ENCODE data around the gene TMEM191C.
"Not testable (repeated sequence)": the region's sequence is repeated elsewhere in the genome, so short reads cannot be mapped to it uniquely, and the experiment has no call there.

TMEM191C gene

GRCh38 chr22:21472984-21473383, 5.8 kb downstream of the TMEM191C start:
- not testable (repeated sequence) for H4K20me1 ChIP-seq (ENCODE audit: low read depth, low read length); H3K4me3 ChIP-seq (ENCODE audit: insufficient read depth, low read length, poor library complexity, severe bottlenecking); H3K9ac ChIP-seq (ENCODE audit: low read length); H3K36me3 ChIP-seq (ENCODE audit: low read length); H3F3A ChIP-seq (ENCODE audit: insufficient read depth); H3K27ac ChIP-seq (ENCODE audit: low read depth, low read length); H3K9me3 ChIP-seq (ENCODE audit: insufficient read depth, low read length); H2AFZ ChIP-seq (ENCODE audit: low read depth, low read length, severe bottlenecking); H3K4me2 ChIP-seq (ENCODE audit: low read depth, low read length, poor library complexity, severe bottlenecking); H3K27me3 ChIP-seq (ENCODE audit: low read length); H3K79me2 ChIP-seq (ENCODE audit: insufficient read depth, low read length); H3K9me2 ChIP-seq (replicated peaks; ENCODE audit: insufficient read depth, low read length)

GRCh38 chr22:21473664-21474063, 6.5 kb downstream of the TMEM191C start:
- not testable (repeated sequence) for H3K9me3 ChIP-seq (ENCODE audit: insufficient read depth, low read length); H2AFZ ChIP-seq (ENCODE audit: low read depth, low read length, severe bottlenecking); H4K20me1 ChIP-seq (ENCODE audit: low read depth, low read length); H3K27ac ChIP-seq (ENCODE audit: low read depth, low read length); H3K9me2 ChIP-seq (replicated peaks; ENCODE audit: insufficient read depth, low read length); H3K4me3 ChIP-seq (ENCODE audit: insufficient read depth, low read length, poor library complexity, severe bottlenecking); H3K79me2 ChIP-seq (ENCODE audit: insufficient read depth, low read length); H3K27me3 ChIP-seq (ENCODE audit: low read length); H3F3A ChIP-seq (ENCODE audit: insufficient read depth); H3K9ac ChIP-seq (ENCODE audit: low read length); H3K4me2 ChIP-seq (ENCODE audit: low read depth, low read length, poor library complexity, severe bottlenecking); H3K36me3 ChIP-seq (ENCODE audit: low read length)

- H3F3A ChIP-seq (ENCODE audit: insufficient read depth); H3K9me2 ChIP-seq (replicated peaks; ENCODE audit: insufficient read depth, low read length); H3K79me2 ChIP-seq (ENCODE audit: insufficient read depth, low read length); H3K4me2 ChIP-seq (ENCODE audit: low read depth, low read length, poor library complexity, severe bottlenecking); H3K9ac ChIP-seq (ENCODE audit: low read length); H3K27ac ChIP-seq (ENCODE audit: low read depth, low read length); H2AFZ ChIP-seq (ENCODE audit: low read depth, low read length, severe bottlenecking); H4K20me1 ChIP-seq (ENCODE audit: low read depth, low read length); H3K9me3 ChIP-seq (ENCODE audit: insufficient read depth, low read length); H3K27me3 ChIP-seq (ENCODE audit: low read length); H3K4me3 ChIP-seq (ENCODE audit: insufficient read depth, low read length, poor library complexity, severe bottlenecking); H3K36me3 ChIP-seq (ENCODE audit: low read length): not testable (repeated sequence)
These were observed 16.9 kb downstream of the TMEM191C start for GRCh38 chr22:21484039-21484438.

GRCh38 chr22:21487723-21488122, 20.5 kb downstream of the TMEM191C start:
- H3K27ac ChIP-seq (ENCODE audit: low read depth, low read length); H3K79me2 ChIP-seq (ENCODE audit: insufficient read depth, low read length); H3K9me3 ChIP-seq (ENCODE audit: insufficient read depth, low read length); H3K36me3 ChIP-seq (ENCODE audit: low read length); H3F3A ChIP-seq (ENCODE audit: insufficient read depth); H3K27me3 ChIP-seq (ENCODE audit: low read length); H3K9me2 ChIP-seq (replicated peaks; ENCODE audit: insufficient read depth, low read length); H3K4me3 ChIP-seq (ENCODE audit: insufficient read depth, low read length, poor library complexity, severe bottlenecking); H3K9ac ChIP-seq (ENCODE audit: low read length); H3K4me2 ChIP-seq (ENCODE audit: low read depth, low read length, poor library complexity, severe bottlenecking); H2AFZ ChIP-seq (ENCODE audit: low read depth, low read length, severe bottlenecking); H4K20me1 ChIP-seq (ENCODE audit: low read depth, low read length): not testable (repeated sequence)

DNA sequence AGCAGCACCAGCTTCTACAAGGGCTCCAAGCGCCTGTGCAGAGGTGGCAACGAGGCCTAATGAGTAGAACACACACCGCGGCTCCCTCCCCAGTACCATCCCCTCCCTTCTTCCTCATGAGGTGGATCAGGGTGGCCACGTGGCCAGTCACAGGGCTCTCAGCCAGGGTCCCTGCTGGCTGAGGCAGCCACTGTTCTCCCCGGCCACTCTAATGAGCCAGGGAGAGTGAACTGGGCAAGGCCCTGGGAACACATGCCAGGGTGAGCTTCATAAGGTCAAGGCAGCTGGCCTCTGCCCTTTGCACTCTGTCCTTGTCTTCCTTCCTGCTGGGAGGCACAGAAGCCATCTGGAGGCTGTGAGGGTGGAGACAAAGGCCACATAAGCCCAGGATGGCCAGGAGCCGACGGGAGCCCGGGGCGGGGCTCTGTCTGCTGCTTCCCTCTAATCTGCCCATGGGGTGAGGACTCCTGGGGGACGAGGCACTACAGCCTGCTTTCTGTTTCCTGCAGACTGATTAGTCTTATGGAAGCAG, 22.0 kb downstream of the TMEM191C start:
- not testable (repeated sequence) for H3K9me2 ChIP-seq (replicated peaks; ENCODE audit: insufficient read depth, low read length); H3F3A ChIP-seq (ENCODE audit: insufficient read depth); H3K9ac ChIP-seq (ENCODE audit: low read length); H3K4me2 ChIP-seq (ENCODE audit: low read depth, low read length, poor library complexity, severe bottlenecking); H4K20me1 ChIP-seq (ENCODE audit: low read depth, low read length); H3K9me3 ChIP-seq (ENCODE audit: insufficient read depth, low read length); H3K4me3 ChIP-seq (ENCODE audit: insufficient read depth, low read length, poor library complexity, severe bottlenecking); H2AFZ ChIP-seq (ENCODE audit: low read depth, low read length, severe bottlenecking); H3K27me3 ChIP-seq (ENCODE audit: low read length); H3K79me2 ChIP-seq (ENCODE audit: insufficient read depth, low read length); H3K27ac ChIP-seq (ENCODE audit: low read depth, low read length); H3K36me3 ChIP-seq (ENCODE audit: low read length)

GRCh38 chr22:21490556-21490955, 23.4 kb downstream of the TMEM191C start:
- H3K36me3 ChIP-seq (ENCODE audit: low read length); H3K9me2 ChIP-seq (replicated peaks; ENCODE audit: insufficient read depth, low read length); H3K4me2 ChIP-seq (ENCODE audit: low read depth, low read length, poor library complexity, severe bottlenecking); H3K9ac ChIP-seq (ENCODE audit: low read length); H3F3A ChIP-seq (ENCODE audit: insufficient read depth); H3K79me2 ChIP-seq (ENCODE audit: insufficient read depth, low read length); H4K20me1 ChIP-seq (ENCODE audit: low read depth, low read length); H3K27me3 ChIP-seq (ENCODE audit: low read length); H3K27ac ChIP-seq (ENCODE audit: low read depth, low read length); H3K9me3 ChIP-seq (ENCODE audit: insufficient read depth, low read length); H2AFZ ChIP-seq (ENCODE audit: low read depth, low read length, severe bottlenecking); H3K4me3 ChIP-seq (ENCODE audit: insufficient read depth, low read length, poor library complexity, severe bottlenecking): not testable (repeated sequence)

GRCh38 chr22:21492271-21492670, 25.1 kb downstream of the TMEM191C start:
- H3K4me3 ChIP-seq (ENCODE audit: insufficient read depth, low read length, poor library complexity, severe bottlenecking); H3K4me2 ChIP-seq (ENCODE audit: low read depth, low read length, poor library complexity, severe bottlenecking); H3K27ac ChIP-seq (ENCODE audit: low read depth, low read length); H3K27me3 ChIP-seq (ENCODE audit: low read length); H2AFZ ChIP-seq (ENCODE audit: low read depth, low read length, severe bottlenecking); H3K9me2 ChIP-seq (replicated peaks; ENCODE audit: insufficient read depth, low read length); H3K9me3 ChIP-seq (ENCODE audit: insufficient read depth, low read length); H3F3A ChIP-seq (ENCODE audit: insufficient read depth); H3K36me3 ChIP-seq (ENCODE audit: low read length); H3K79me2 ChIP-seq (ENCODE audit: insufficient read depth, low read length); H3K9ac ChIP-seq (ENCODE audit: low read length); H4K20me1 ChIP-seq (ENCODE audit: low read depth, low read length): not testable (repeated sequence)

- not testable (repeated sequence) for H3K36me3 ChIP-seq (ENCODE audit: low read length); H3K79me2 ChIP-seq (ENCODE audit: insufficient read depth, low read length); H4K20me1 ChIP-seq (ENCODE audit: low read depth, low read length); H2AFZ ChIP-seq (ENCODE audit: low read depth, low read length, severe bottlenecking); H3K27ac ChIP-seq (ENCODE audit: low read depth, low read length); H3K4me3 ChIP-seq (ENCODE audit: insufficient read depth, low read length, poor library complexity, severe bottlenecking); H3K9me2 ChIP-seq (replicated peaks; ENCODE audit: insufficient read depth, low read length); H3F3A ChIP-seq (ENCODE audit: insufficient read depth); H3K27me3 ChIP-seq (ENCODE audit: low read length); H3K9ac ChIP-seq (ENCODE audit: low read length); H3K9me3 ChIP-seq (ENCODE audit: insufficient read depth, low read length); H3K4me2 ChIP-seq (ENCODE audit: low read depth, low read length, poor library complexity, severe bottlenecking)
These were observed 26.9 kb downstream of the TMEM191C start for GRCh38 chr22:21493789-21494782.
